ENCODE measurements around the gene TESPA1.

GRCh38 chr12:54998958-54999510, 14.5 kb upstream of the TESPA1 start:
- TF ChIP-seq CTCF (IDR thresholded peaks at IDR 0.05; ENCODE audit: low read depth, low read length, poor library complexity, severe bottlenecking) (no peak), EZH2phosphoT487 (IDR thresholded peaks at IDR 0.05; ENCODE audit: borderline replicate concordance, low read length) (no peak)

Data from DOHH2 (cell line).